Body of pancreas (tissue), 4 donors: ENCODE data around the gene TTLL10.

ENCODE experiments used
- POLR2A ChIP-seq, 3 donors: fragments of 450-650 bp; IDR thresholded peaks; one replicate each; pipeline ENCODE4 v1.6.1; 2016; ENCODE audit warnings: antibody characterized with exemption in 3 of 3, mild to moderate bottlenecking in 2 of 3
- TF ChIP-seq, protein P1 (sequence below), 7 experiments: fragments of 450-650 bp in 4 of 7; fragments of 200-600 bp in 3 of 7; sonication (generic) in 3 of 7; IDR thresholded peaks; one replicate each; pipeline ENCODE4 v1.5.1; 2016 to 2019; ENCODE audit warnings: antibody characterized with exemption in 7 of 7

DNA sequence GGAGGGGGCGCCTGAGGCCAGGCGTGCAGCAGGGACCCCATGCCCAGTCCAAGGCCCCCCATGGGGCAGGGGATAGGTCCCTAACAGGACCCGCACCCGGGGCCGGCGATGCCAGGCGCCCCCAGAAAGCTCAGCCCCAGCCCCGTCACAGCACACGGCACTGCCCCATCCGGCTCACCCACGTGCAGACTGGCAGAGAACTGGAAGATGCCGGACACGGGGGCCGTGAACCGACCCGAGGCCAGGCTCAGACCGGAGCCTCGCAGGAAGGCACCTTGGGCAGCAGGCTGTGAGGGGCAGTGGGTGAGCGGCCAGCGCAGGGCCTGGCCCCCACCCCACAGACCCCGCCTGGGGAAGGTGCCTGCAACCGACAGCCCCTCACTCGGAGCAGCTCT lies 69.6 kb downstream of the TTLL10 start:
- TF ChIP-seq, protein P1, sequence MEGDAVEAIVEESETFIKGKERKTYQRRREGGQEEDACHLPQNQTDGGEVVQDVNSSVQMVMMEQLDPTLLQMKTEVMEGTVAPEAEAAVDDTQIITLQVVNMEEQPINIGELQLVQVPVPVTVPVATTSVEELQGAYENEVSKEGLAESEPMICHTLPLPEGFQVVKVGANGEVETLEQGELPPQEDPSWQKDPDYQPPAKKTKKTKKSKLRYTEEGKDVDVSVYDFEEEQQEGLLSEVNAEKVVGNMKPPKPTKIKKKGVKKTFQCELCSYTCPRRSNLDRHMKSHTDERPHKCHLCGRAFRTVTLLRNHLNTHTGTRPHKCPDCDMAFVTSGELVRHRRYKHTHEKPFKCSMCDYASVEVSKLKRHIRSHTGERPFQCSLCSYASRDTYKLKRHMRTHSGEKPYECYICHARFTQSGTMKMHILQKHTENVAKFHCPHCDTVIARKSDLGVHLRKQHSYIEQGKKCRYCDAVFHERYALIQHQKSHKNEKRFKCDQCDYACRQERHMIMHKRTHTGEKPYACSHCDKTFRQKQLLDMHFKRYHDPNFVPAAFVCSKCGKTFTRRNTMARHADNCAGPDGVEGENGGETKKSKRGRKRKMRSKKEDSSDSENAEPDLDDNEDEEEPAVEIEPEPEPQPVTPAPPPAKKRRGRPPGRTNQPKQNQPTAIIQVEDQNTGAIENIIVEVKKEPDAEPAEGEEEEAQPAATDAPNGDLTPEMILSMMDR (IDR thresholded peaks at IDR 0.05): no peak
- TF ChIP-seq POLR2A (IDR thresholded peaks at IDR 0.05): no peak
